GM19438 (cell line): ENCODE data around the gene PLEK2.
"Not testable (repeated sequence)": the region's sequence is repeated elsewhere in the genome, so short reads cannot be mapped to it uniquely, and the experiment has no call there.

Experiments
- ATAC-seq: cut with Tn5 transposase; IDR thresholded peaks from one replicate; pipeline ENCODE4 v1.9.1; 2021; ENCODE audit warnings: low read depth; ENCODE audit not compliant: unreplicated experiment

Gene PLEK2

GRCh38 chr14:67370830-67371229, 41.1 kb downstream of the PLEK2 start:
- no peak for ATAC-seq

- no peak for ATAC-seq
Observed at GRCh38 chr14:67365476-67365875, 46.5 kb downstream of the PLEK2 start.

GRCh38 chr14:67360470-67361206, 51.3 kb downstream of the PLEK2 start:
- peak; percentile 22 for ATAC-seq

GRCh38 chr14:67359775-67360469, 52.0 kb downstream of the PLEK2 start, which contains the start of the genes ATP6V1D and EIF2S1:
TSS of gene ATP6V1D (minus strand) at chr14:67359804. CDS start at chr14:67359698, 106 bp downstream.
TSS of gene EIF2S1 (plus strand) at chr14:67360328. CDS start at chr14:67364768, 4,440 bp downstream.
- ATAC-seq = peak; percentile 87

GRCh38 chr14:67358924-67359774, 52.8 kb downstream of the PLEK2 start:
- ATAC-seq = no peak

- no peak for ATAC-seq
Observed at GRCh38 chr14:67357969-67358354, 54.0 kb downstream of the PLEK2 start.

GRCh38 chr14:67357186-67357968, 54.6 kb downstream of the PLEK2 start:
- no peak for ATAC-seq

GRCh38 chr14:67352055-67352454, 59.9 kb downstream of the PLEK2 start:
- no peak for ATAC-seq

- no peak for ATAC-seq
Observed at GRCh38 chr14:67345583-67345982, 66.4 kb downstream of the PLEK2 start.

- no peak for ATAC-seq
Observed at GRCh38 chr14:67343601-67344230, 68.2 kb downstream of the PLEK2 start.

- ATAC-seq = not testable (repeated sequence)
Observed at GRCh38 chr14:67341231-67341630, 70.7 kb downstream of the PLEK2 start.
